HEK293T (cell line): ENCODE results near the gene UVSSA.

Experiments used
- CTCF ChIA-PET: fragments of 350-600 bp; formaldehyde crosslinking; extraction: SDS; loops from one replicate; lab custom pipeline; 2021; ENCODE audit warnings: antibody characterized with exemption, inconsistent platforms; lab: Yijun Ruan, JAX
- POLR2A ChIA-PET: fragments of 350-600 bp; formaldehyde crosslinking; extraction: SDS; loops from one replicate; lab custom pipeline; 2020; ENCODE audit warnings: antibody characterized with exemption, inconsistent platforms; lab: Yijun Ruan, JAX
- DNase-seq: peaks from one replicate; pipeline ENCODE4 v3.0.0; 2012; ENCODE audit warnings: mixed read lengths; ENCODE audit errors: extremely low spot score
- ARNT ChIP-seq: fragments of 450-650 bp; IDR thresholded peaks from 2 replicates; pipeline ENCODE4 v1.6.1; 2017; ENCODE audit warnings: mild to moderate bottlenecking
- BHLHE40 ChIP-seq: fragments of 450-650 bp; IDR thresholded peaks from 2 replicates; pipeline ENCODE4 v1.6.1; 2016; ENCODE audit warnings: mild to moderate bottlenecking, moderate library complexity, borderline replicate concordance
- CTBP1 ChIP-seq: fragments of 450-650 bp; IDR thresholded peaks from 2 replicates; pipeline ENCODE4 v1.6.1; 2016; ENCODE audit warnings: borderline replicate concordance
- ELF4 ChIP-seq: fragments of 450-650 bp; IDR thresholded peaks from 2 replicates; pipeline ENCODE4 v1.6.1; 2017; ENCODE audit warnings: antibody characterized with exemption
- FOXA1 ChIP-seq: fragments of 450-650 bp; IDR thresholded peaks from 2 replicates; pipeline ENCODE4 v1.6.1; 2016; ENCODE audit warnings: mild to moderate bottlenecking
- FOXK2 ChIP-seq: fragments of 450-650 bp; IDR thresholded peaks from 2 replicates; pipeline ENCODE4 v1.6.1; 2016; ENCODE audit warnings: mild to moderate bottlenecking
- FOXM1 ChIP-seq: fragments of 450-650 bp; IDR thresholded peaks from 2 replicates; pipeline ENCODE4 v1.6.1; 2017; ENCODE audit warnings: mild to moderate bottlenecking, borderline replicate concordance
- HDGF ChIP-seq: fragments of 450-650 bp; IDR thresholded peaks from 2 replicates; pipeline ENCODE4 v1.6.1; 2017; ENCODE audit warnings: antibody characterized with exemption, borderline replicate concordance
- L3MBTL2 ChIP-seq: fragments of 450-650 bp; conservative IDR thresholded peaks from 2 replicates; pipeline ENCODE4 v1.6.1; 2016; ENCODE audit warnings: mild to moderate bottlenecking
- LEF1 ChIP-seq: fragments of 450-650 bp; IDR thresholded peaks from 2 replicates; pipeline ENCODE4 v1.6.1; 2017; ENCODE audit warnings: mild to moderate bottlenecking, borderline replicate concordance
- NFRKB ChIP-seq: fragments of 450-650 bp; IDR thresholded peaks from 2 replicates; pipeline ENCODE4 v1.6.1; 2016; ENCODE audit warnings: mild to moderate bottlenecking, moderate library complexity
- SP1 ChIP-seq: fragments of 450-650 bp; IDR thresholded peaks from 2 replicates; pipeline ENCODE4 v1.6.1; 2017
- SUZ12 ChIP-seq: fragments of 450-650 bp; IDR thresholded peaks from 2 replicates; pipeline ENCODE4 v1.6.1; 2016; ENCODE audit warnings: mild to moderate bottlenecking
- TARDBP ChIP-seq: fragments of 450-650 bp; IDR thresholded peaks from 2 replicates; pipeline ENCODE4 v1.6.1; 2016
- ZNF384 ChIP-seq: fragments of 450-650 bp; IDR thresholded peaks from 2 replicates; pipeline ENCODE4 v1.6.1; 2016
- TF ChIP-seq, protein P1 (sequence below): fragments of 450-650 bp; IDR thresholded peaks from 2 replicates; pipeline ENCODE4 v1.6.1; 2016

Gene UVSSA

GRCh38 chr4:1364217-1364616 is 17.2 kb downstream of the UVSSA start:
- ChIA-PET POLR2A (no interaction called here), CTCF (interaction anchor here (0.6 to 0.7 kb wide), 2 partner anchors 8 to 1191 kb away, joined by 3 to 4 read pairs; no protein-coding TSS in a partner anchor)
- no peak for DNase-seq
- no peak for TF ChIP-seq FOXA1

- TF ChIP-seq L3MBTL2, result no peak
- no peak for TF ChIP-seq BHLHE40
- no peak for TF ChIP-seq ARNT
- TF ChIP-seq ZNF384, result no peak
- POLR2A ChIA-PET, result no interaction called here
- CTCF ChIA-PET, result interaction anchor here (0.6 to 0.7 kb wide), 2 partner anchors 8 to 1191 kb away, joined by 3 to 4 read pairs; no protein-coding TSS in a partner anchor
- no peak for DNase-seq
These were observed 17.7 kb downstream of the UVSSA start for GRCh38 chr4:1364748-1365147.

- no peak for DNase-seq
- POLR2A ChIA-PET, result no interaction called here
- CTCF ChIA-PET, result interaction anchor here (0.7 kb wide), 1 partner anchor 19 kb away, joined by 3 read pairs; no protein-coding TSS in a partner anchor
- TF ChIP-seq ARNT (no peak), L3MBTL2 (no peak), BHLHE40 (no peak), LEF1 (no peak), CTBP1 (no peak), ZNF384 (no peak), SP1 (no peak), NFRKB (no peak), FOXK2 (no peak), FOXA1 (no peak), TARDBP (no peak), ELF4 (no peak), FOXM1 (no peak), HDGF (no peak), SUZ12 (no peak)
- TF ChIP-seq, protein P1, sequence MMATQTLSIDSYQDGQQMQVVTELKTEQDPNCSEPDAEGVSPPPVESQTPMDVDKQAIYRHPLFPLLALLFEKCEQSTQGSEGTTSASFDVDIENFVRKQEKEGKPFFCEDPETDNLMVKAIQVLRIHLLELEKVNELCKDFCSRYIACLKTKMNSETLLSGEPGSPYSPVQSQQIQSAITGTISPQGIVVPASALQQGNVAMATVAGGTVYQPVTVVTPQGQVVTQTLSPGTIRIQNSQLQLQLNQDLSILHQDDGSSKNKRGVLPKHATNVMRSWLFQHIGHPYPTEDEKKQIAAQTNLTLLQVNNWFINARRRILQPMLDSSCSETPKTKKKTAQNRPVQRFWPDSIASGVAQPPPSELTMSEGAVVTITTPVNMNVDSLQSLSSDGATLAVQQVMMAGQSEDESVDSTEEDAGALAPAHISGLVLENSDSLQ, result no peak
These were observed 18.5 kb downstream of the UVSSA start for GRCh38 chr4:1365271-1366178.

DNA sequence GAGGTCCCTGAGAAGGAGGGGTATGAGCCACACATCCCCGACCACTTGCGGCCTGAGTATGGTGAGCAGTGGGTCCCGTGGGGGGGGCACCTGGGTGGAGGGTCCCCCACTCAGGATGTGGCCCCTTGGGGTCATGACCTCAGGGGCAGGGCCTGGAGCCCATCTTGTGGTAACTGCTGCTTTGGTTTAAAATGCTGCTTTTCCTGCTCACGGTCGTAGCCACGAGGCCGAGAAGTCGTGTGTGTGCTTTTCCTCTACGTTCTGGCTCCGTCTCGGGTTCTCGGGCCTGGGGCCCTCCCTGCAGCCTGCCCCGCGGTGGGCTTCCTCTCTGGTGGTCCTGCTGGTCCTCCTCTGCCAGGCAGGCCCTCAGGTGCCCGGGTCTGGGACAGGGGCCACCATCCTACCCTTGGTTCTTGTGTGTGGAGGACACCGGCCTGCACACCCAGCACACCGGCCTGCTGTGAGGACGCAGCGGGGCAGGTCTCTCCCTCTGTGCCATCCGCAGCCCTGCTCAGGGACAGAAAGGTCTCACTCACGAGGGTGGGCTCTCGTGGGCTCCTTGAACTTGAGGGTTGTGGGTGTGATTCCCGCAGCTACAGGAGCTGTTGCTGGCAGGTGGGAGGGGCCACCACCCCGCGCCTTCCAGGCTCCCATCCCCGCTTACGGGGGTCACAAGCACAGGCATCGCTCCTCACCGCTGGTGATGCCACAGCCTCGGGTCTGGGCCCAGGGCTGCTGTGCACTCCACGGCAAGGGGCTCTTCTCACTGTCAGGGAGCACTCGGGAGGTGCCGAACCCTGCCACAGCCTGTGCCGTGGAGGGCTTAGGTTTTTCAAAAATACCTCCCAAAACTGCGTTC is 19.6 kb downstream of the UVSSA start:
- POLR2A ChIA-PET, result no interaction called here
- no peak for DNase-seq
- TF ChIP-seq L3MBTL2 (no peak), CTBP1 (no peak), FOXA1 (no peak), FOXK2 (no peak), FOXM1 (no peak), ZNF384 (no peak), SP1 (no peak), HDGF (no peak), TARDBP (no peak), SUZ12 (no peak), ELF4 (no peak), LEF1 (no peak)
- TF ChIP-seq, protein P1, result no peak
- CTCF ChIA-PET, result interaction anchor here (0.7 kb wide), 1 partner anchor 20 kb away, joined by 3 read pairs; no protein-coding TSS in a partner anchor

DNA sequence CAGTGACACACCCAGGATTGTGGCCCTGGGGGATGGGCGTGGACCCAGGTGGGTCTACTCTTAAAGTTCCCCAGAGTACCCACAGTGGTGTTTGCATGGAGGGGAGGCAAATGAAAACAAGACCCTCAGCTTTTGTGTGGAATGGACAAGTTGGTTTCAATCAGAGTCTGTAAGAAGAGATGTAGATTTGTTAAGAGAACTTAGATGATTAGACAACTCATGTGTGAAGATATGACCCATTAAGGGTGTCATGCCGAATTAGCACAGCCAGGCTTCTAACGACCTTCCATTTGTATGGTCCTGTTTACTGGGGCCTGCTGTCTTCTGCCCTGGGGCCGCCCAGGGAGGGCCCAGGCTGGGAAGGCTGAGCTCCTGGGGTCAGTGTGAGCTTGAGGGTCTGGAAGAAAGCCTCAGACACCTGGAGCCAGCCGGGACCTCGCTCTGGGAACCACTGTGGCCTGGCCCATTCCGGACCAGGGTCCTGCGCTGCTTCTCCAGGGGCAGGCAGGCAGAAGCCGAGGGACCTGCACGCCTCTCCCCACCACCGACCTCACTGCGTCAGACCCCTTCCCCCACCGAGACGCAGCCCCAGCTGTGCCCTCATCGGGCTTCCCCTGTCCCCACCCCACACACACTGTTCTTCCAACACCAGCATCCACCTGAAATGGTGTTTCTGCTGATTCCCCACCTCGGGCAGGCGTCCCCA is 20.4 kb downstream of the UVSSA start:
- CTCF ChIA-PET, result no interaction called here
- TF ChIP-seq SP1 (no peak), FOXM1 (no peak), CTBP1 (no peak), ZNF384 (no peak), LEF1 (no peak), NFRKB (no peak), HDGF (no peak), L3MBTL2 (no peak), ELF4 (no peak), TARDBP (no peak)
- POLR2A ChIA-PET, result no interaction called here

GRCh38 chr4:1367936-1368289 is 20.9 kb downstream of the UVSSA start:
- TF ChIP-seq SUZ12 (no peak), FOXA1 (no peak), BHLHE40 (no peak), LEF1 (no peak), FOXM1 (no peak), L3MBTL2 (no peak), ARNT (no peak), HDGF (no peak), ZNF384 (no peak), CTBP1 (no peak), FOXK2 (no peak), NFRKB (no peak), TARDBP (no peak), ELF4 (no peak)
- TF ChIP-seq, protein P1, result no peak
- ChIA-PET POLR2A (no interaction called here), CTCF (no interaction called here)
- no peak for DNase-seq

More for the DNA sequence above, 20.4 kb downstream of the UVSSA start:
- DNase-seq, result no peak
